HG03571 (cell line): ENCODE results near the gene ZBTB16.

Source experiments
- ATAC-seq: cut with Tn5 transposase; IDR thresholded peaks from one replicate; pipeline ENCODE4 v1.9.1; 2021; ENCODE audit not compliant: unreplicated experiment

The ZBTB16 gene

DNA sequence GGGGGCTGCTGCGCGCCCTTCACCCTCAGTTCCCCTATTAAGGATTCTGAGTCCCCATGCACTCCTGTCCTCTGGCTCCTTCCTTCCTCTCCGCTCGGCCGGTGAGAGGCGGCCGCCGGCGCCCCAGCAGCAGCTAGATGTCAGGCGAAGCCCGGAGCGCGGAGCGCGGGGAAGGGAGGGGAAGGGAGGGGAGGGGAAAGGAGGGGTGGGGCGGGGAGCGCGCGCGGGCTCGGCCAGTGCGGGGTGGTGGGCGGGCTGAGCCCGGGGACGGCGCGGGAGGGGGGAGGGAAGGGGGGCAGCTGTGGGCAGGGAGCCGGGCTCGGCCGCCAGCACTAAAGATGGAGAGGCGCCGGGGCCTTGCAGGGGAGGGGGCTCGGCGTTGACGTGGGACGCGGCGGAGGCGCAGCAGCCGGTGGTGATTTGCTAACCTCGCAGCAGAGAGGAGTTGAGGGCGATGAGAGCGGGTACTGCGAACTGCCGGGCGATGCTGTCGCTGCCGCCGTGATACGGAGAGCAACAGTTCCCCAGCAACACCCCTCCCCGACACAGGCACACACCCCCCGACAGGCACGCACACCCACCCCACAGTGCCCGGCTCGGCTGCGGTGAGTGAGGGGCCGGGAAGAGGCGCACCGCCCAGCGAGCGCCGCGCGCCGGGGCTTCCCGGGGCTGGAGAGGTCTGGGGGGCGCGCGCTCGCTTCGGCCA lies at the start of gene ZBTB16:
TSS of gene ZBTB16 (plus strand) at position 434 of the 706 bp plus-strand sequence. CDS start 3,590 bp downstream, outside the sequence.
- ATAC-seq, result no peak

GRCh38 chr11:114010931-114011330 lies 48.6 kb upstream of the ZBTB16 start:
- ATAC-seq, result no peak

DNA sequence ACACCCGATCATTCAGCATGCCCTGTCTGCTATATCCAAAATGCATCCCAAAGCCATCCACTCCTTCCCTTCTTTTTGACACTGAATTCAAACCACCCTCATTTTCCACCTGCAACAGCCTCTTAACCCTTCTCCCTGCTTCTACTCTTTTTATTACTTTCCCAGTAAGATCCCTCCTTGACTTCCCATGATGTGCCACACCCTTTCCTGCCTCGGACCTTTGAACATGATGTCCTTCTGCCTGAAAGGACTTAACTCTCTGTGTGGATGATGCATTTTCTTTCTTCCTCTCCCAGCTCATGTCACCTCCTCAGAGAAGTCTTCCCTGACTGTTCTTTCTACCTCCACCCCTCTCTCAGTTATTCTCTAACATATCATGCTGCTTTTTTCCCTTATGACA lies 48.1 kb upstream of the ZBTB16 start:
- no peak for ATAC-seq

- ATAC-seq, result no peak
Observed at GRCh38 chr11:114015117-114015516, 44.4 kb upstream of the ZBTB16 start.

GRCh38 chr11:114016986-114017385 lies 42.5 kb upstream of the ZBTB16 start:
- ATAC-seq, result no peak

DNA sequence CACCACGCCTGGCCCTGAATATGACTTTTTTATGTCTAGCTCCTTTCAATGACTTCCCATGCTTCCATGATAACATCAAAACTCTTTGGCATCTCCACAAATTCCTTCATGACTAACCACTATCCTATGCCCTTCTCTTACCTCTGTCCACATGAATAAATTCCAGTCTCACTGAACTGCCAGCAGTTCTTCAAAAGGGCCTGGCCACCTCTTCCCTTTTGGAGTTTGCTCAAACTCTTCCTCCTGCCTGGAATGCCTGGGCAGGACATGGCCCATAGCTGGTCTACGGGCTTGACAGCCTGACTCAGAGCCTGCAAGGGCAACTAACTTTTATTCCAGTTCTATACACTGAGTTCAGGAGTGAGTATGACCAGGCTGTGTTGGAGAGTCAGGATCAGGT lies 41.8 kb upstream of the ZBTB16 start:
- ATAC-seq, result no peak

DNA sequence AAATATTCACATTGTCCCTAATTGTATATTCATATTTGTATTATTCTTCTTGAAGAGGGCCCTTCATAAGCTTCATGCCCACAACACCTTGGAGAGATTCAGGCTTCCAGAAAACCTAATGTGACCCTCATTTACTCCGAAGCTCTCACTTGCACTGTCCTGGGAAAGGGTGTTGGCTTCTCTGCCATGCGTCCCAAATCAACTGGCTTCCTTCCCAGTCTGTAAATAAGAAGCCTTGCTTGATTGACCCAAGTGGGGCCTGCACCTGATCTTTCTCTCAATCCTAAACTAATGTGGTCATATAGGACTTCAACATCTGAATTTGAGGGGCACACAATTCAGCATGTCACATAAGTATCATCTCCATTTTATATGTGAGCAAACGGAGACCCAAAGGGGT lies 40.5 kb upstream of the ZBTB16 start:
- no peak for ATAC-seq

DNA sequence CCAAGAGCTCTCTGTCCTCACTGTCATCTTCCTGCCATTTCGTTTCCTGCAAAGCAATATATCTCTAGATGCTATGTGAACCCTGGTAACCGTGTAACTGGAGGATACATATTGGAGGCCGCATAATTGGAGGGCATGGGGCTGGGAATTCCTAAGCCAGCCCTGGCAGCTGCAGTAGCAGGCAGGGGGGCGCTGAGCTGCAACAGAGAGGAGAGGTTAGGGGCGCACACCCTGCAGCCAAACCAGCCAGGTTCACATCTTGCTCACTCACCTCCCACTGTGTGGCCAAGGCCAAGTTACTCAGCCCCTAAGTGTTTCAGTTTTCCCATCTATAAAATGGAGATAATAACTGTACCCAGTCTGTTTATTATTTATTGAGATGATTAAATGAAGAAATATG lies 39.9 kb upstream of the ZBTB16 start:
- no peak for ATAC-seq

DNA sequence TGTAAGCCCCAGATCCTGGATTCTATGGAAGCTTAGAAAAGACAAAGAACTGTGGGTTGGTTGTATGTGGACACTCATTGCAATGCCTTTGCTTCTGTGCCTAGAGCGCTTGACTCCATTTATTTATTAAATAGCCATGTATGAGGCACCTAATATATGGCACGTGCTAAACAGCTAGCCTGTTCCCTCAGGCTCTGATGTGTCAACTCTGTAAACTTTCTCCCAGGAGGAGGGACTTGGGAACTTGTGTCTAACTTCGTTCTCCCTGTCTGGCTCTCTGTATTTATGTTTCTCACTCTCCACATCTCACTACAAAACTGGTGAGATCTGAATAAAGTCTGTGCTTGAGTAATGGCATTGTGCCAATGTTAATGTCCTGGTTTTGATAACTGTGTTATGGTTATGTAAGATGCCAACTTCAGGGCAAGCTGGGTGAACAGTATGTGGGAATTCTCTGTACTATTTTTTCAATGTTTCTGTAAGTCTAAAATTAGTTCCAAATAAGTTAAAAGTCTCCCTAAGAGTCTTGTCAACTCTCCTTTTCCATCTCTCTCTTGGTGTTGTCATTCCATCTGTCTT lies 34.1 kb upstream of the ZBTB16 start:
- no peak for ATAC-seq

- no peak for ATAC-seq
Observed at GRCh38 chr11:114026355-114026754, 33.2 kb upstream of the ZBTB16 start.

DNA sequence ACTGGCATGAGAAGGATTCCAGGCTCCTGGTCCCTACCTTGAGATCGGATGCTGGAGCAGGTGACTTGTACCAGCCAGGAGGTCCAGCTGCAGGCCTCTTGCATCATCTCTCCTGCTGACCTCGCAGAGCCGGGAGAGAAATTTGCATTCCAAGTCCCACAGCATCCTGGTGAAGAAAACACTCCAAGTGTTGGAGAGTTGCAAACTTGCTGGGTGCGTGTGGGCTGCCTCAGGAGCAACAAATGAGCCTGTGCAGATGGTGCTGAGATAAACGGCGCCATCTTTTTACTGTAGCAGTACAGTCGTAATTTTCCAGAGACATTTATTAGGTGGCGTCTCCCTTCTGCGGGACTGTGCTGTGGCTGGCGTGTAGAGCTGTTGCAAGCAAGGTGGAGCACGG lies 32.1 kb upstream of the ZBTB16 start:
- no peak for ATAC-seq

GRCh38 chr11:114027926-114028325 lies 31.6 kb upstream of the ZBTB16 start:
- no peak for ATAC-seq

DNA sequence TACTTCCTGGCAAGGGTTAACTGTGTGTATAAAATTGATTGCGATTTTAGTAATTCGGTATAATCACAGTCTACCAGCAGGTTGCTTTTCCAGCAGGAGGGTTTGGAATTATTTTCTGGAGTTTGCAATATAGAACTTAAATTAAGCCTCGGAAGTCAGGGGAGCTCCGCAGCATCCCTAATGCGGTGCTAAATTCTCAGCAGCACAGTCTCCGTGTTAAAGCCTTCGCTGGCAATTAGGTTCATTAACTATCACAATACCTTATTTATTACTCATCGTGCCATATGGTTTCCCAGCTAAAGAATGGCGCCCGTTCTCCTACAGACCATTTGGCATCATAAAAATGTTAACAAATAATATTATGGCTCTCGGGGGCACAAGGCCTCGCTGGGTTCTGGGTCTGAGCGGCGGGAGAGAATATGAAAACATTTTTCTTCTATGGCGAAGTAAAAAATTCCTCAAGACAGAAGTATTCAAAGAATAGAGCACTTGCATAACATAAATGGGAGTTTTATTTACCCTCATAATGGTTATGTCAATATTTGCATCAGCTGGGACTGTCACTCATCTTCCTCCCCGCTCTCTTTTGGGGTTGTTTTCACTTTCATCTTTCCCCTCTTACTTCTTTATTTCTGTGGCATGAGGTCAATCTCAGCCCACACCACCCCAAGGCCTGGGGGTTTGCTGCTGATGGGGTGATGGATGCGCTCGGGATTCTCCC lies 28.1 kb upstream of the ZBTB16 start:
- no peak for ATAC-seq

- no peak for ATAC-seq
Observed at GRCh38 chr11:114031967-114032320, 27.6 kb upstream of the ZBTB16 start.

- ATAC-seq, result no peak
Observed at GRCh38 chr11:114033066-114033465, 26.4 kb upstream of the ZBTB16 start.

DNA sequence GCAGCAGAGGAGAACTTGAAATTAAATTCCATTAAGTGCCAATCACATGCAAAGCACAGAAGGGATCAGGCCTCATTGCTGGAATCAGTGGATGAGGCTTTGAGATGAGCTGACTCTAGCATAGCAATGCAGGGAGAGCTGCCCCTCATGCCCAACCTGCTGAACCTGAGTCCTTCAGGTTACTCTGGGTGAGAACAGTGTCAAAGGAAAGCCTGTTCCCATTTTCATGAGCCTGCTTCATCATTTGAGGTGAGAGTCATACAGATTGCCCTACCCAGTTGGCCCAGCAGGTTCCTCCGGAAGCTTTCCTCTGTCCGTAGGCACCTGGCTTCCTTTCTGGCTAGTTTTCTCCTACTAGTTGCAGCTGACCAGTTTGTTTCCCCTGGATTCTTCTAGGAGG lies 25.9 kb upstream of the ZBTB16 start:
- no peak for ATAC-seq

DNA sequence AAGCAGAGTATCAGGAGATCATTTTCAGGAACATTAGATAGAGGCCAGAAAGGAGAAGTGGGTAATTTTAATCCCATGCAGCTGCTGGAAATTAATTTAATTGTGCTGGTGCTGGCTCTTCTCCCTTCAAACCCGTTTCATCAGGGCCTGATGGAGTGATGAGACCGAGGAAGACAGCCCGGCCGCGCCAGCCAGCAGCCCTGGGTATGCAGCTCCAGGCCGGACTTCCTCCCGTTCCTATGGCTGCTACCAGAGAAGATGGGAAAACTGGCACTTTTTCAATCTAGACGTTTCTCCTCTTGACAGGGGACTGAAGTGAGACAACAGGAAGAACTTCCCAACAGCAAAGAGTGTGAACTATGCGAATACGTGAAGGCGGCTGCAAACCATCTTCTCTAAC lies 24.6 kb upstream of the ZBTB16 start:
- no peak for ATAC-seq

GRCh38 chr11:114036147-114036811 lies 23.2 kb upstream of the ZBTB16 start:
- no peak for ATAC-seq

DNA sequence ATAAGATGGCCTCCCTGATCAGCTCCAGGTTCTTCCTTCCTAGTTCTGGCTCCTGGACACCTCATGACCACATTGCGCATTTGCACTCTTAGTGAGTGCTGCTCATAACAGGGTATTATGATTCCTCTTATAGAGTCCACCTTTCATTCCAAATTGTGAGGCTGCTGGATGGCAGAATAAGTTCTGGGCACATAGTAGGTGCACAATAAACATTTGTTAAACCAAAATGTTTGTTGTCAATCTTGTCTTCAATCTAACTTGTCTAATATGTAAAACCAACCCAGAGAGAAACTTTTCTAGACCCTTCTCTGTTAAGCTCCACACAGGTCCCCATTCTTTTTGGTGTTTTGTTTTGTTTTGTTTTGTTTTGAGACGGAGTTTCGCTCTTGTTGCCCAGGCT lies 22.6 kb upstream of the ZBTB16 start:
- ATAC-seq, result no peak

- no peak for ATAC-seq
Observed at GRCh38 chr11:114039551-114039950, 20.0 kb upstream of the ZBTB16 start.

- no peak for ATAC-seq
Observed at GRCh38 chr11:114040706-114041211, 18.8 kb upstream of the ZBTB16 start.

GRCh38 chr11:114042234-114042633 lies 17.3 kb upstream of the ZBTB16 start:
- ATAC-seq, result no peak
